ENCODE data around the gene CRP. TPM values are rescaled to one million over a fixed set of nuclear protein-coding genes. Genes with fewer than 3 reads are reported as not detected.
"Not testable (repeated sequence)": the region's sequence is repeated elsewhere in the genome, so short reads cannot be mapped to it uniquely, and the experiment has no call there.

Gene CRP
- total and polyA plus RNA-seq, 2 of the 4 experiments (the other 2 are of a cell fraction), result not detected

DNA sequence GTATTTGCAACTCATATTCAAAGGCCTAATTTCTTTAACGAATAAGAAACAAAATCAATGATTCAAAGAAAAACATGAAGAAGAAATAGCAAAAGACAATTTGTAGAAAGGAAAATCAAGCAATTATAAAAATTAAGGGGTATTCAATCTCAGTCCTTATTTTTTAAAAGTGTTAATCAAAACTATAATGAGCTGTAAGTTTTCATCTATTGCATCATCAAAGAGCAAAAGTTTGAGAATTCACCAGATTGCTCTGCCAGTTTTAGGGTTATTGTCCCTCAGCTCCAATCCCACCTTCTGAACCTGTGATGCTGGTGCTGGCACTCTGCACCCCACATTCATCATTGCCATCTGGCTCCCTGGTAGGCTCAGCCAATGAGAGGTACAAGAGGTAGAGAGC lies 42.0 kb downstream of the CRP start:
- H3K56ac ChIP-seq (ENCODE audit: extremely low read depth, insufficient read depth, low read length); POLR2A ChIA-PET (ENCODE audit: unreplicated experiment); H4K20me1 ChIP-seq (ENCODE audit: insufficient read depth, low read length); H4K91ac ChIP-seq (ENCODE audit: insufficient read depth, low read depth, low read length); H2AFZ ChIP-seq (replicated peaks; ENCODE audit: low read length, poor library complexity); in situ Hi-C loops (cut with MboI; ENCODE audit: low sequenced_read_pairs); CTCF ChIA-PET; H4K8ac ChIP-seq (ENCODE audit: low read depth in 2 of 2, low read length in 2 of 2); H3K36me3 ChIP-seq (ENCODE audit: control insufficient read depth, insufficient read depth, low read length); H3K4me2 ChIP-seq (ENCODE audit: low read depth, low read length); H3K9me1 ChIP-seq (ENCODE audit: insufficient read depth, low read length); H3K18ac ChIP-seq (ENCODE audit: low read depth, low read length); H3K9ac ChIP-seq (ENCODE audit: low read depth, low read length); H3K4ac ChIP-seq (ENCODE audit: low read depth, low read length); H3K27me3 ChIP-seq (ENCODE audit: control insufficient read depth, insufficient read depth, low read length); H4K5ac ChIP-seq (ENCODE audit: low read depth, low read length); H3K79me1 ChIP-seq (ENCODE audit: low read depth in 1 of 2, low read length in 2 of 2); H2AK5ac ChIP-seq (ENCODE audit: low read depth, low read length); H2AK9ac ChIP-seq (replicated peaks; ENCODE audit: low read depth, low read length, poor library complexity); H3K9me3 ChIP-seq (ENCODE audit: control insufficient read depth, insufficient read depth, low read length); BruUV-seq (replicated peaks); H2BK15ac ChIP-seq (ENCODE audit: low read depth, low read length); H2BK5ac ChIP-seq (ENCODE audit: low read depth, low read length, poor library complexity, severe bottlenecking); H3K23ac ChIP-seq (ENCODE audit: low read depth, low read length); H2BK20ac ChIP-seq (ENCODE audit: low read depth, low read length); H2BK120ac ChIP-seq (ENCODE audit: low read depth, low read length); H3K4me1 ChIP-seq (ENCODE audit: control insufficient read depth, insufficient read depth, low read length); H3K14ac ChIP-seq (replicated peaks; ENCODE audit: low read depth, low read length); DNase-seq; dilution Hi-C loops (cut with HindIII; ENCODE audit: low sequenced_read_pairs, unreplicated experiment); H3K4me3 ChIP-seq (ENCODE audit: insufficient read depth, low read depth, low read length); H3K27ac ChIP-seq (ENCODE audit: insufficient read depth, low read length); intact Hi-C loops (cut with micrococcal nuclease); ATAC-seq (ENCODE audit: low read depth): not testable (repeated sequence)
- TF ChIP-seq CEBPB (IDR thresholded peaks at IDR 0.05; ENCODE audit: low read depth, low read length), result 0 out of 2 replicates have a peak, but pooled peaks have one; percentile 45
- no CpG with 5 or more reads among the region's 1 CpG for WGBS, 2 experiments (ENCODE audit: extremely low coverage in 2 of 2, insufficient read length in 1 of 2)

Data from IMR-90 (cell line).